Activated naive CD4-positive, alpha-beta T cell treated with anti-CD3 and anti-CD28 coated beads, Interleukin-2, amount 50 U/mL, for 24 hours (primary cell): ENCODE measurements around the gene CENPB.

Source experiments
- H3K27ac Mint-ChIP-seq: one replicate; pipeline ENCODE4 v1.8.0; 2021; ENCODE audit warnings: mild to moderate bottlenecking, mixed read lengths
- H3K27me3 Mint-ChIP-seq: one replicate; pipeline ENCODE4 v1.8.0; 2021; ENCODE audit warnings: mixed read lengths
- H3K36me3 Mint-ChIP-seq: one replicate; pipeline ENCODE4 v1.8.0; 2021; ENCODE audit warnings: mixed read lengths
- H3K4me1 Mint-ChIP-seq: one replicate; pipeline ENCODE4 v1.8.0; 2021; ENCODE audit warnings: mixed read lengths
- H3K4me3 Mint-ChIP-seq: one replicate; pipeline ENCODE4 v1.8.0; 2021; ENCODE audit warnings: mild to moderate bottlenecking, mixed read lengths
- H3K9me3 Mint-ChIP-seq: one replicate; pipeline ENCODE4 v1.8.0; 2021; ENCODE audit warnings: mixed read lengths

Gene CENPB

DNA sequence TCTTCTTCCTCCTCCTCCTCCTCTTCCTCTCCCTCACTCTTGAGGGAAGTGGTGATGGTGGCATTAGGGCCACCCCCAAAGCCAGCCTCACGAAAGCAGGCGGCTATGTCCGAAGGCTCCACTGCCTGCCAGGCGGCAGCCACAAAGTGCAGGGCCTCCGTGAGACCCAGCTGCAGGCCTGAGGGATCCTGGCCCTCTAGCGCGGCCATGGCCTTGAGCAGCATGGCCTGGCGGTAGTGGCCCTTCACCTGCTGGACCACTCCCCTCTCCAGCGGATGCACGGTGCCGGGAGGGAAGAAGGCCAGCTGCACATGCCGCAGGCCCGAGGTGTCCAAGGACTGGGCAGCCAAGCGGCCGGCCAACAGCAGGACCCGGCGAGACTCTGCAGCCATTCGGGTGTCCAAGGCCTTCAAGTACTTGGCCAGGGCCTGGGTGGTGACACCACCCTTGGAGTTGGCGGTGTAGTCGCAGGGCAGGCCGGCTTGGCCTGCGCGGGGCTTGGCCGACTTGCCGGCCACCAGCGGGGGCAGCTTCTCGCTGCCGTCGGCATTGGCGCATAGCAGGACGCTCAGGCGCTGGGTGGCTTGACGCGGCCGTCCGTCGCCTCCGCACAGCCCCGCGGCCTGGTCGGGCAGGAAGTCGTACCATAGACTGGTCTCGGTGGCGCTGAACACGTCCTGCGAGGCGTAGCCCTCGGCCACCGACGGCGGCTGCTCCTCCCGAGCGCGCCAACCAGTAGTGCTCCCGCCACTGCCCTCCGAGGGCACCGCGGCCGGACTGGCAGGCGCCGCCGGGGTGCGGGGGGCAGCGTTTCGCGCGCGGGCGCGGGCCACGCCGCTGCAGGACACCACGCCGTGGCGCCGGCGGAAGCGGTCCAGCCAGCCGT is 1.1 kb downstream of the CENPB start:
- H3K9me3 Mint-ChIP-seq = no peaks in the 10 kb centered on the region
- no peaks in the 10 kb centered on the region for H3K27me3 Mint-ChIP-seq
- H3K27ac Mint-ChIP-seq = peak overlapping the region; percentile 73
- peaks cover 4% of the 10 kb centered on the region for H3K36me3 Mint-ChIP-seq
- peaks cover 50% of the 10 kb centered on the region for H3K4me1 Mint-ChIP-seq
- peak overlapping the region; percentile 85 for H3K4me3 Mint-ChIP-seq

DNA sequence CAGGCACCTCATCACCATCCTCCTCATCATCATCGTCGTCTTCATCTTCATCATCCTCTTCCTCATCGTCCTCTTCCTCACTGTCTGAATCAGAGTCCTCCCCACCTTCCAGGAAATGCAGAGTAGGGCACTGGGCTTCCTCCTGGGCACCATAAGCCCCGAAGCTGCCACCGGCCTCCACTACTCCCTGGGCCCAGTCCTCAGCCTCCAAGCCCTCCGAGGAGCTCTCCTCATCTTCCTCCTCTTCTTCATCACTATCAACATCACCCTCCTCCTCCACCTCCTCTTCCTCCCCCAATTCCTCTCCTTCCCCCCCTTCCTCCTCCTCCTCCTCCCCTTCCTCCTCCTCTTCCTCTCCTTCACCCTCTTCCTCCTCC is 1.7 kb downstream of the CENPB start:
- Mint-ChIP-seq H3K27ac (peak overlapping the region; percentile 73), H3K4me1 (peaks cover 52% of the 10 kb centered on the region), H3K36me3 (peaks cover 4% of the 10 kb centered on the region), H3K4me3 (peak overlapping the region; percentile 49), H3K9me3 (no peaks in the 10 kb centered on the region), H3K27me3 (no peaks in the 10 kb centered on the region)

DNA sequence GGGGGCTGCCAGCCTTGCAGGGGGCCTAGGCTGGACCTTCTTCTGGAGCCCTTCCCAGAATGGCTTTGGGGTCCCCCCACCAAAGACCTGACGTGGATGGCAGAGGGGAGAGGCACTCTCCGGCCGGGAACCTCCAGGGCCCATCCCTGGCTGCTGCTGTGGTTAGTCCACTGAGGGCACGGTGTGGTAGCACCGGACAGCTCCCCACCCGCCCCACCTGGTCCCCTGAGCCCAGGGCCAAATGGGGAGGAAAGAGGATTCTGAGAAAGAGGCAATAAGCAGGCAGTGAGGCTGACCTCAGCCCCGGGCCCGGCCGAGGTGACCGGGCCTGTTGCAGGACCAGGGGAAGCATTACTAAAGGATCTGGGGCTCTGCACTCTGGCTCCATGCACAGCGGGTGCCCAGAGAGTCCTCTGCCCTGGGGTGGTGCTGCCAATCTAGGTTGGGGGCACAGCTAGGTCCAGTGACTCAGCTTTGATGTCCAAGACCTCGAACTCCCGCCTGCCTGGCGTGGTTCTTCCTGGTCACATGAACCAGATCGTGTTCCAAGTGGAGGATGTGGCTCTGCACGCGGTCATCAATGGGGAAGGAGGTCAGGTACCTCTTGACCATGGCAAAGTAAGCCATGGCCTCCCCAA is 2.2 kb downstream of the CENPB start:
- H3K4me3 Mint-ChIP-seq = peak overlapping the region; percentile 49
- no peaks in the 10 kb centered on the region for H3K9me3 Mint-ChIP-seq
- H3K27ac Mint-ChIP-seq = peak overlapping the region; percentile 17
- peaks cover 4% of the 10 kb centered on the region for H3K36me3 Mint-ChIP-seq
- no peaks in the 10 kb centered on the region for H3K27me3 Mint-ChIP-seq
- peaks cover 56% of the 10 kb centered on the region for H3K4me1 Mint-ChIP-seq

DNA sequence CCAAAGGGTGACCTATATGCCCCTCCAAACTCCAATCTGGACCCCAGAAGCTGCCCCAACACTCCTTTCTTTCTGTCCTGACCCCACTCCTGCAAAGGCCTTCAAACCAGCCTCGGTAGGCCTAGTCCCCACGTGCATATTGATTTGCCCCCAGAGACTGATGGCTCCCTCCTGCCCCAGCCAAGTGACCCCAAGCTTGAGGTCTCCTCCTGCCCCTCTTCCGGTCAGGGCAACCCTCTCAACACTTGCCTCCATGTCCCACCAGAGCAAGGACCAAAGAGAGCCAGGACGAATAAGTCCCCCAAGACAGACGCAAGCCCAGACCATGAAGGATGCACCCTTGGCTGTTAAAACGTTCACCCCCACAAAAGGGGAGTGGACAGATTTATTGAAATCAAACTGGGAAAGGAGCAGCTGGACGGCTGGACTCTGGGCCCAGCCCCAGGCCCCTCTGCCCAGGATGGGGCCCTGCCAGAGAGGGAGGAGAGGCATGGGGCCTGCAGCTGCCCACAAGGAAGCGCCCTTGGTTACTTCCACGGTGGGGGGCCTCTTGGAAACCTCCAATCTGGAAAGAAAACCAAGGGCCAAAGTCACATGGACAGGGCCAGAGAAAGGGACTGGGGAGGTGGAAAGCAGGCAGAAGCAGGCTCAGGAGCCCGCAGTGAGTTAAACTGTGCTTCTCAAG is 2.9 kb downstream of the CENPB start:
- Mint-ChIP-seq H3K4me1 (peaks cover 57% of the 10 kb centered on the region), H3K27ac (no peak overlapping the region), H3K27me3 (no peaks in the 10 kb centered on the region), H3K9me3 (no peaks in the 10 kb centered on the region), H3K36me3 (peaks cover 4% of the 10 kb centered on the region), H3K4me3 (no peak overlapping the region)

DNA sequence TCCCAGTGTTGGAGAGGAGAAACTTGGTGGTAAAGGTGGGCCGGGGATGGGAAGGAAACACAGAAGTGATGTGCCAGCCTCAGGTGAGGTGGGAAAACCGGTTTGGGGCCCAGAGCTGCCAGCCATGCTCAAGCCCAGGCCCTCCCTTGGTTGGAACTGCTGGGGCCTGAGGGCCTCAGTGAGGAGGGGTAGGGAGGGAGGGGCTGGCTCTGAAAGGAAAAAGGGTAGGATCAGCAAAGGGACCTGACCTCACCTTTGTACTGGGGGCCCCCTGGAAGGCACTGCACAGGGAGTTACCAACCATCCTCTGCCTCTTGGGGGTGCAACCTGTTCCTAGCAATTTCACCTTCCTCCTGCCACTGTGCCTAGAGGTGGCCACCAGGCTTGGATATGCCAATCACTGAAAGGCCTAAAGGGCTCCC is 3.5 kb downstream of the CENPB start:
- Mint-ChIP-seq H3K27ac (peak overlapping the region; percentile 55), H3K9me3 (no peaks in the 10 kb centered on the region), H3K27me3 (no peaks in the 10 kb centered on the region), H3K4me3 (no peak overlapping the region), H3K4me1 (peaks cover 55% of the 10 kb centered on the region), H3K36me3 (peaks cover 4% of the 10 kb centered on the region)

DNA sequence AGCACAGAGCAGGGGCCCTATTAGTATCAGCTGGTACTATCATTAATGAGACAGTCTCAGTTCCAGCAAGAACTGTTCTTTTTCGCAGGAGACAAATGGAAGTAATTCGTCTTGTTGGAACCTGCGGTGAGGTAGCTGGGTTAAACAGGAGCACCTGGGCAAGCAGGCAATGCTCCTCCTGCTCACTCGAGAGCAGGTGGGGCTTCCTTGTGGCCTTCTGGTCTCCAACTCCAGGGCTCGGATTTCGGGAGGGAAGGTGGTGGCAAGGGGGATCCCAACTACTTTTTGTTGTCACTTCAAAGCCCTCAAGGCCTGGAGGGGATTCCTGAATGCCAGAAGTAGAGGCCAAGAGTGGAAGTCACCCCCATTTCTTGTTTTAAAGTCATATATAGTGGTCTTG is 3.9 kb downstream of the CENPB start:
- H3K4me3 Mint-ChIP-seq = no peak overlapping the region
- H3K36me3 Mint-ChIP-seq = peaks cover 4% of the 10 kb centered on the region
- peak overlapping the region; percentile 55 for H3K27ac Mint-ChIP-seq

DNA sequence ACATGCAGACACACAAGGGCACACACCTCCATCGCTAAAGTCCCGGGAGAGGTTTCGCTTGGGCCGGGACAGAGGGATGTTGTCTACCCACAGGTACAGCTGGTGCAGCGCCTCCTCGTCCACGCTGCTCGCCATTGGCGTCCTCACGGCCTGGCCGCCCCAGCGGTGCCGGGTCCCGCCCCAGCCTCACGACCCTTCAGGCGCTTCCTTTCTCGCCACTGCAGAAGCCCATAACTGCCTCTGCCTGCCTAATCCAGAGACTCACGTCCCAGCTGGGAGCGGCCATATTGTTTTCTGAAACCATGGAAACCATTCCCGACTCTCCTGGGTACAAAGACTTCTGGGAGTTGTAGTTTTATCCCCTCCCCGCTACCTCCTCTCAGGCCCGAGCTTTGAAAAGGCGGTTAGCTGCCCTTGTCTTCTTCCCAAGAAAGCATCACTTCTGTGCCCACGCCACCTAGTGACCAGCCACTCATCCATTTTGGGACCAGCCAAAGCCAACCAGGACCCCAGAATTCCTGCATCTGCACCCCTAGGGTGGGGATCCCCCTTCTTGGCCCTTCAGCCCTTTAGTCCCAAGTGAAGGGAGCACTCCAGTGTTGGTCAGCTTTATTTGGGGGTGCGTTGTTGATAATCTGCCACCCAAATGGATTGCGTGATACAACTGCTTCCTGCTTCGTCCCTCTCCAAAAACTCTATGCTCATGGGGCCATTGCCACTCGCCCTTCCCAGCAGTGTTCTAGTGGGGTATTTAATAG is 5.2 kb downstream of the CENPB start, which contains the start of gene SPEF1:
TSS of gene SPEF1 (minus strand) at position 296 of the 758 bp plus-strand sequence. CDS start at position 135, 161 bp downstream.
- Mint-ChIP-seq H3K4me3 (peak within 1 kb of the TSS; percentile 77), H3K27ac (peak within 1 kb of the TSS; percentile 70), H3K9me3 (no peaks in the 10 kb centered on the region), H3K36me3 (peaks cover 4% of the 10 kb centered on the region), H3K27me3 (no peaks in the 10 kb centered on the region), H3K4me1 (peaks cover 55% of the 10 kb centered on the region)

More for the DNA sequence above, 3.9 kb downstream of the CENPB start:
- H3K27me3 Mint-ChIP-seq = no peaks in the 10 kb centered on the region
- H3K9me3 Mint-ChIP-seq = no peaks in the 10 kb centered on the region
- H3K4me1 Mint-ChIP-seq = peaks cover 51% of the 10 kb centered on the region

DNA sequence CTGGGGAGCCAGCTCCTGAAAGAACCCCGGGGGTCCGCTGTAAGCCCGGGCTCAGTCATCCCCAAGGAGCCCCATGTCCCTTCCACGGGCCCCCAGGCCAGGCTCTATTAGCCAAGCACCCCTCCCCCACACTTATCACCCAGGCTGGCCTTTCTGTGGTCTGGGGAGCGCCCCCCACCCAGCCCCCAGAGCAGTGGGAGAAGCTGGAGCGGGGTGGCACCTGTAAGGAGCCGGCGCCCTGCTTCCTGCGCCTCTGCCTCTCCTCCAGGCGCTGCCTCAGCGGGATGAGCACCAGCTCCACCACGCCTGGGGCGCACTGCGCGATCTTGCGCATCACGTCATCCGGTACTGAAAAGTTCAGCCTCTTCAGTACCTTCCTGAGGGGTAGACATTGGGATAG is 7.6 kb downstream of the CENPB start:
- Mint-ChIP-seq H3K27me3 (no peaks in the 10 kb centered on the region), H3K4me1 (peaks cover 45% of the 10 kb centered on the region), H3K9me3 (no peaks in the 10 kb centered on the region), H3K4me3 (peak overlapping the region; percentile 60), H3K27ac (no peak overlapping the region), H3K36me3 (peaks cover 2% of the 10 kb centered on the region)

DNA sequence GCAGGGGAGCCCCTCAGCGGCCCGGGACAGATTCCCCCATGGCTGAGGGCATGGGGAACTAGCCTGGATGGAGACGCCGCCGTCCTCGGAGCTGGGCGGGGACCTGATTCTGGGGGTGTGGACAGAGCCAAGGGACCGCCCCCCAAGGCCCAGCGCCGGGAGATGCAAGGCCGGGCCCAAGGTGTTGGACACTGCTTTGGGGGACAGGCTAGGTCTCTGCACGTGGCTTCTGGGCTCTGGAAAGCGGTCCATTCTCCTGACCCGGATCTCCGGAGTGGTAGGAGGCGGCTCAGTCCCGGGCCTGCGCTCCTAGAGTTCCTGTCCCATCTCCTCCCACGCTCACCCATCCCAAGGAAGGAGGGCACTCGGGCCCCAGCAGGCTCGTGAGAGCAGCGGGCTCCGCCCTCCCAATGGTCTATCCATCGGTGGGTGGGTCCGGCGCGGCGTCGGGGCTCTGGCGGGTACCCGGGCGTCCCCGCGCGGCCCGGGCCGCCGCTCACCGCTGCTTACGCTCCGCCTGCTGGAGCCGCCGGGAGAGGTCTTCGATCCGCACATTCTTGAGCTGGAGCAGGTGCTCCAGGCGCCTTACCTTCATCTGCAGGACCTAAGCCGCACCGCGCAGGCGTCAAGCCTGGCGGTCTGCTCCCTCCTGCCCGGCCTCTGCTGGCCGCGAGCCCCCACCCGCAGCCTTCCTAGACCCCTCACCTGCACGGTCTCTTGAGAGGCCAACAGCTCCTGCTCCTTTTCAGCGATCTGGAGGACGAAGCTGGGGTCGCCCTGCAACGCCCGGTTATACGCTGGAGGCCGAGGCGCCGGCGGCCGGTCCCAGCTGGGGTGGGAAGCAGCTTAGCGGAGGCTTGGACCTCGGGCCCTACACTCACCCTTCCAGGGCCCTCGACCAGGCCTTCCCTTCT is 8.6 kb downstream of the CENPB start:
- H3K4me3 Mint-ChIP-seq = peak overlapping the region; percentile 75
- H3K4me1 Mint-ChIP-seq = peaks cover 40% of the 10 kb centered on the region
- no peaks in the 10 kb centered on the region for H3K36me3 Mint-ChIP-seq
- no peaks in the 10 kb centered on the region for H3K27me3 Mint-ChIP-seq
- no peaks in the 10 kb centered on the region for H3K9me3 Mint-ChIP-seq
- H3K27ac Mint-ChIP-seq = no peak overlapping the region

DNA sequence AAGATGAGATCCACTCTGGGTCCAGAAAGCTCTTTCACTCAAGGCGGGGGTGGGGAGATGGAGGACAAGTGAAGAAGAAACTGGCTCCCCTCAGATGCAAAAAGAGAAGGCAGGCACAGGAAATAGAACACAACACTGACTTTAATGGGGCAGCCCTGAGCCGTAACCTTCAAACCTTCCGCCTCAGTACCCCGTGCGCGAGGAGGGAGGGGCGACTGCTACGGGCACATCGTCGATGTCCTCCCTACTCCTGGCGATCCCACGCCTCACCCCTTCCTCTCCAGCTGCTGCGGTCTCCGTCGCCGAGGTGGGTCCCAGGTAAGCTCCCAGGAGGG is 9.2 kb downstream of the CENPB start:
- Mint-ChIP-seq H3K4me3 (peak overlapping the region; percentile 75), H3K27ac (no peak overlapping the region), H3K9me3 (no peaks in the 10 kb centered on the region), H3K27me3 (no peaks in the 10 kb centered on the region), H3K4me1 (peaks cover 40% of the 10 kb centered on the region), H3K36me3 (no peaks in the 10 kb centered on the region)

DNA sequence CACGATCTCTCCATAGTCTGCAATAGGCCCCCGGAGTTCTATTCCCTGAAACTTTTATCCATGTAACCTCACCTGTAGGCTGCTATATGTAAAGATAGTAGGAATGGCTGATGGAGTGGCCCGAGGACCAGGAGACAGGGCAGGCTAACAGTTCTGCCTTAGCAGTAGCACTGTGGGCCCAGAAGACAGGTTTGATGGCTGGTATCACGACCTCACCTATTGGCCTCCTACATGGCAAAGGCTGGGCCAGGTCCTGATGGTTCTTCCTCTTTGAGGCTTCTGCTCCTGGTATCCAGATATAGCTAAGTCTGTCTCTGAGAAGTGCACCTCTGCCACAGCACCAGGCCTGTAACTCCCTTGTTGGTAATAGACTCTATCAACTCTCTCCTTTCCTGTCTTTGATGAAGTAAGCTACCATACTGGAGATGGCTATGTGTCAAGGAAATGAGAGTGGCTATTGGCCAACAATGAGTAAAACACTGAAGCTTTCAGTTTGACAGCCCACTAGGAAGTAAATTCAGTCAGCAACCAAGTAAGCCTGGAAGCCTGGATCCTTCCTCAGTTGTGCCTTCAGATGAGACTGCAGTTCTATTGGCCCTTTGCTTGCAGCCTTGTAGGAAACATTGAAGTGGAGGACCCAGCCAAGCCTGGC is 11.0 kb downstream of the CENPB start:
- Mint-ChIP-seq H3K9me3 (no peaks in the 10 kb centered on the region), H3K27me3 (no peaks in the 10 kb centered on the region), H3K4me1 (peaks cover 25% of the 10 kb centered on the region), H3K36me3 (no peaks in the 10 kb centered on the region), H3K27ac (no peak overlapping the region), H3K4me3 (no peak overlapping the region)

DNA sequence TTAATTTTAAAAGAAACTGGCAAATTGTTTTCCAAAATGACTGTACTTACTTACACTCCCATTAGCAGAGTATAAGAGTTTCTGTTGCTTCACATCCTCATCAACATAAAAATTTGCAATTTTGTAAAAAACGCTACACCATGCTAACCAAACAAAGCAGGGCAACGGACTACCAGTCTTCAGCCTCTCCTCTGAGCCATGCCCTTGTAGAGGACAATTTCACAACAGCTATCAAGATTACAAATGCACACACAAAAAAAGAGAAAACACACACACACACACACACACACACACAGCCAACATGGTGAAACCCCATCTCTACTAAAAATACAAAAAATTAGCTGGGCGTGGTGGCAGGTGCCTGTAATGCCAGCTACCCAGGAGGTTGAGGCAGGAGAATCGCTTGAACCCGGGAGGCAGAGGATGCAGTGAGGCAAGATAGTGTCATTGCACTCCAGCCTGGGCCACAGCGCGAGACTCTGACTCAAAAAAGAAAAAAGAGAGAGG is 14.9 kb downstream of the CENPB start:
- Mint-ChIP-seq H3K4me3 (no peak overlapping the region), H3K9me3 (no peaks in the 10 kb centered on the region), H3K27ac (no peak overlapping the region), H3K27me3 (no peaks in the 10 kb centered on the region), H3K4me1 (peaks cover 13% of the 10 kb centered on the region), H3K36me3 (no peaks in the 10 kb centered on the region)

DNA sequence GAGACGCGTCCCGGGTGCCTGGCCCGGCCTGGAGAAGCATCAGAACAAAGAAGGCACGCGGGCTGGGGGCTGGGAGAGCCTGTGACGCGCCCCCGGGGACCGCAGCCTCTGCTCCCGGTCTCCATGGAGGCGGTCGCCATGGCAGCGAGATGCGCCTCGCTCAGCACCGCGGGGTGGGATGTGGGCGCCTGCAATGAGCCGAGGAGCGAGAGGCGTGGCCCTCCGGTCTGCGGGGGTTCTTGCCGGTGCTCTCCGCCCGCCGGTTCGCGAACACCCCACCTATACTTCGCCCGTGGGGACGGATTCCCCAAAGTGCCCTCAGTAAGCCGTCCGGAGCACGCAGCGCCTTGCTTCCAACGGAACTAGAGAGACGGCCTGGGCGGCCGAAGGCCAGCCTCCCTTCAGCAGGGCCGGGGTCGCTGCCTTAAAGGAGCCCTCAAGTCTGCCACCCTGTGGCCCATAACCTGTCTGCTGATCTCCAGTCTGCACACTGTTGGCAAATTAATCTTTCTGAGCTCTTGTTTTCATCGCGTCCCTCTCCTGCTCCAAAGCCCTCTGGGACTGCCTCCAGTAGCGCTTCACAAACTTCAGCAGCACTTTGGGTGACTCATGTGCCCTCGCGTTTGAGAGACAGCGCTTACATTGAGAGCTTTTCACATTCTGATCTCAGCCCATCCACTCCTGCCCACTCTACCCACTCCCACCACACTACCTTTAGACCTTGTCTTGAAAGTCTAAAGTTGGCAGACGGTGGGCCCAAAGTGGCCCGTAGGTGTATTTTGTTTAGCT is 18.0 kb downstream of the CENPB start:
- Mint-ChIP-seq H3K27me3 (no peaks in the 10 kb centered on the region), H3K4me1 (peaks cover 20% of the 10 kb centered on the region), H3K4me3 (peak overlapping the region; percentile 92), H3K27ac (peak overlapping the region; percentile 96), H3K36me3 (no peaks in the 10 kb centered on the region), H3K9me3 (no peaks in the 10 kb centered on the region)
